NAMALWA (cell line): ENCODE results near the gene CLPTM1L.
"Not testable (repeated sequence)": the region's sequence is repeated elsewhere in the genome, so short reads cannot be mapped to it uniquely, and the experiment has no call there.

ENCODE experiments used
- DNase-seq: peaks from one replicate; pipeline ENCODE4 v3.0.0-alpha.2; 2015; ENCODE audit warnings: low spot score

The CLPTM1L gene

GRCh38 chr5:1289559-1289958, 55.3 kb downstream of the CLPTM1L start:
- DNase-seq = not testable (repeated sequence)

GRCh38 chr5:1288439-1289335, 56.2 kb downstream of the CLPTM1L start:
- no peak for DNase-seq

- DNase-seq = no peak
Observed at GRCh38 chr5:1285883-1286291, 59.0 kb downstream of the CLPTM1L start.

- DNase-seq = no peak
Observed at GRCh38 chr5:1285141-1285540, 59.8 kb downstream of the CLPTM1L start.

- not testable (repeated sequence) for DNase-seq
Observed at GRCh38 chr5:1284336-1284970, 60.4 kb downstream of the CLPTM1L start.

GRCh38 chr5:1283729-1284041, 61.2 kb downstream of the CLPTM1L start:
- DNase-seq = not testable (repeated sequence)

GRCh38 chr5:1282993-1283728, 61.7 kb downstream of the CLPTM1L start:
- not testable (repeated sequence) for DNase-seq

GRCh38 chr5:1282131-1282992, 62.5 kb downstream of the CLPTM1L start:
- DNase-seq = no peak

- DNase-seq = no peak
Observed at GRCh38 chr5:1281038-1281882, 63.6 kb downstream of the CLPTM1L start.

- DNase-seq = no peak
Observed at GRCh38 chr5:1280177-1281037, 64.5 kb downstream of the CLPTM1L start.

- DNase-seq = no peak
Observed at GRCh38 chr5:1279443-1280151, 65.3 kb downstream of the CLPTM1L start.

- no peak for DNase-seq
Observed at GRCh38 chr5:1278656-1279442, 66.0 kb downstream of the CLPTM1L start.

GRCh38 chr5:1278216-1278615, 66.7 kb downstream of the CLPTM1L start:
- no peak for DNase-seq

GRCh38 chr5:1277781-1278180, 67.1 kb downstream of the CLPTM1L start:
- no peak for DNase-seq

GRCh38 chr5:1277331-1277730, 67.6 kb downstream of the CLPTM1L start:
- no peak for DNase-seq

- no peak for DNase-seq
Observed at GRCh38 chr5:1276930-1277329, 68.0 kb downstream of the CLPTM1L start.

- not testable (repeated sequence) for DNase-seq
Observed at GRCh38 chr5:1275397-1276391, 69.2 kb downstream of the CLPTM1L start.
